Cortex of kidney (tissue), 1 donor: ENCODE data around the gene TUBA1B.

Source experiments
- DNase-seq: peaks from one replicate; lab custom pipeline; 2025; lab: John Stamatoyannopoulos, UW

Gene TUBA1B

GRCh38 chr12:49089821-49090773 is 41.1 kb downstream of the TUBA1B start:
- DNase-seq = no peak

GRCh38 chr12:49088932-49089330 is 42.3 kb downstream of the TUBA1B start:
- DNase-seq = no peak

DNA sequence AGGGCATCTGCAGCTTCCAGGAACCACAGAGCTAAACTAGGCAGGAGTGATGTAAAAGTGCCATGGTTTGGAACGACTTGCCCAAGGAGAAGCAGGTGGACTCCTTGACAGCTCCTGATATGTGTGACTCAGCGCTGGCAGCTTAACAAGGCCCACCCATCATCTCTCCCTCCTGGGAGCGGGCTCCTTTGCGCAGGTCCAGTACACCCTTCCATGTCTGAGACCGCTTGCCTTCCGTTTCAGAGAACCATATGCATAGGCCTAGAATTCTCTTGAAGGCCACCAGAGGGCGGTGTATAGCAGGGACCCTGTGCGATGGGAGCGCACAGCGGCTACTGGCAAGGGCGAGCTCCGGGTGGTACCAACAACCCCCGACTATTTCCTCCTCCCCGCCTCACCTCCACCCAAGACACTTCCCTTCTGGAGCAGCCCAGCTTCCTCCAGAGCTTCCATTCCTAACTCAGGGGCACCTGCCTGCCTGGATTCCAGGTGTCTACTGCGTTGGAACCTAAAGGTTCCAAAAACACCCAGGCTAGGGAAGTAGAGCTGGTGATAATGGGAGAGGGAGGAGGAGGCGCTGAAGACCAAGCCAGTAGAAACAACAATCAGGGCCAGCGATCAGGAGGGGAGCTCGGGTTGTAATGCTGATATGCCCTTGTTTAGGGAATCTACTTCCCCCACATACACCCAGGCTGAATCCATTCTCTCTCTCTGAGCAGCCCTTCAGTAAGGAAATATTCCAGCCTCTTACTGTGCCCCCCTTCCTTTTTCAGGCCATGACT is 42.9 kb downstream of the TUBA1B start:
- no peak for DNase-seq

- DNase-seq = no peak
Measured at GRCh38 chr12:49086116-49086515, 45.1 kb downstream of the TUBA1B start.

GRCh38 chr12:49084438-49084837 is 46.8 kb downstream of the TUBA1B start:
- DNase-seq = no peak

GRCh38 chr12:49079793-49080192 is 51.4 kb downstream of the TUBA1B start:
- no peak for DNase-seq
